H1 (cell line): ENCODE results near the gene CEP95. TPM values are rescaled to one million over a fixed set of nuclear protein-coding genes. Genes with fewer than 3 reads are reported as not detected.

Experiments
- CTCF ChIA-PET: fragments of 300-600 bp; sonication (Branson Sonifier 250); formaldehyde crosslinking; loops from one replicate; lab custom pipeline; 2021; ENCODE audit not compliant: partially characterized antibody; lab: Charles Lee
- POLR2A ChIA-PET: fragments of 300-600 bp; sonication (Branson Sonifier 250); formaldehyde crosslinking; loops from one replicate; lab custom pipeline; 2021; ENCODE audit warnings: inconsistent platforms; ENCODE audit not compliant: partially characterized antibody; lab: Charles Lee
- DNase-seq, 2 experiments: peaks; one replicate each; pipeline versions ENCODE4 v3.0.0 to v3.0.0-alpha.2; 2010 to 2022; ENCODE audit warnings: low spot score in 2 of 2, low read depth in 1 of 2, mixed read lengths in 1 of 2
- FAIRE-seq: peaks from 2 replicates; lab custom pipeline; 2011; peaks lifted over from hg19 to GRCh38; lab: Jason Lieb, UNC
- H2AFZ ChIP-seq: 2 replicates; pipeline ENCODE4 v1.8.1; 2012; ENCODE audit warnings: low read length, inconsistent platforms
- H2AK5ac ChIP-seq: 2 replicates; pipeline ENCODE4 v1.6.1; 2013; ENCODE audit warnings: low read depth, low read length
- H2BK120ac ChIP-seq: replicated peaks from 2 replicates; pipeline ENCODE3; 2013; ENCODE audit warnings: low read depth, low read length, inconsistent platforms
- H2BK12ac ChIP-seq: 2 replicates; pipeline ENCODE4 v1.6.1; 2013; ENCODE audit warnings: low read depth, low read length
- H2BK15ac ChIP-seq: 2 replicates; pipeline ENCODE4 v1.6.1; 2013; ENCODE audit warnings: low read length
- H2BK20ac ChIP-seq: 2 replicates; pipeline ENCODE4 v1.6.1; 2013; ENCODE audit warnings: low read length
- H2BK5ac ChIP-seq: 2 replicates; pipeline ENCODE4 v1.6.1; 2013; ENCODE audit warnings: low read depth, low read length
- H3K14ac ChIP-seq: 2 replicates; pipeline ENCODE4 v1.6.1; 2013; ENCODE audit warnings: inconsistent platforms; ENCODE audit not compliant: insufficient read length
- H3K18ac ChIP-seq: 2 replicates; pipeline ENCODE4 v1.6.1; 2013; ENCODE audit warnings: low read length; ENCODE audit errors: extremely low read depth
- H3K23ac ChIP-seq: 2 replicates; pipeline ENCODE4 v1.6.1; 2013; ENCODE audit warnings: inconsistent platforms; ENCODE audit not compliant: insufficient read length
- H3K23me2 ChIP-seq: 2 replicates; pipeline ENCODE4 v1.6.1; 2013; ENCODE audit warnings: low read depth, low read length
- H3K27ac ChIP-seq: 2 replicates; pipeline ENCODE4 v1.6.1; 2011; ENCODE audit warnings: low read depth, low read length, inconsistent platforms
- H3K27me3 ChIP-seq, 4 experiments: replicated peaks in 1 of 4; 1 replicate in 1 of 4; 2 replicates in 3 of 4; pipeline versions ENCODE4 v1.6.1 to v1.8.1; 2011 to 2013; ENCODE audit warnings: low read length in 3 of 4, mild to moderate bottlenecking in 3 of 4, inconsistent platforms in 2 of 4, mixed read lengths in 2 of 4, moderate library complexity in 1 of 4; ENCODE audit not compliant: control insufficient read depth in 3 of 4, insufficient read depth in 3 of 4; ENCODE audit errors: extremely low read depth in 1 of 4
- H3K36me3 ChIP-seq, 4 experiments: 2 replicates each; pipeline versions ENCODE4 v1.6.1 to v1.8.1; 2011 to 2013; ENCODE audit warnings: mild to moderate bottlenecking in 4 of 4, low read length in 3 of 4, moderate library complexity in 2 of 4, control low read depth in 1 of 4, inconsistent platforms in 1 of 4; ENCODE audit not compliant: insufficient read depth in 4 of 4, control insufficient read depth in 2 of 4
- H3K4ac ChIP-seq: replicated peaks from 2 replicates; pipeline ENCODE3; 2013; ENCODE audit warnings: low read length, low read depth, mixed read lengths, inconsistent platforms; ENCODE audit not compliant: insufficient read length
- H3K4me1 ChIP-seq, 4 experiments: replicated peaks in 1 of 4; 1 replicate in 1 of 4; 2 replicates in 3 of 4; pipeline versions ENCODE4 v1.6.1 to v1.8.1; 2011 to 2013; ENCODE audit warnings: low read length in 3 of 4, inconsistent platforms in 2 of 4, mixed read lengths in 1 of 4; ENCODE audit not compliant: insufficient read depth in 4 of 4, control insufficient read depth in 3 of 4
- H3K4me2 ChIP-seq, 2 experiments: 2 replicates each; pipeline versions ENCODE4 v1.6.1 to v1.8.1; 2011 to 2013; ENCODE audit warnings: low read depth in 2 of 2, low read length in 2 of 2, control low read depth in 1 of 2, inconsistent platforms in 1 of 2, mild to moderate bottlenecking in 1 of 2; ENCODE audit not compliant: insufficient read depth in 1 of 2
- H3K4me3 ChIP-seq, 4 experiments: fragments of 200-600, 300-600 bp in 1 of 4; sonication (generic), shearing (Covaris generic), sonication (Bioruptor Twin) in 1 of 4; 2 replicates each; pipeline versions ENCODE4 v1.5.1 to v1.8.1; 2011 to 2016; ENCODE audit warnings: low read length in 4 of 4, low read depth in 3 of 4, control low read depth in 2 of 4, inconsistent platforms in 2 of 4, mild to moderate bottlenecking in 2 of 4, mixed read lengths in 1 of 4, moderate library complexity in 1 of 4; ENCODE audit not compliant: insufficient read depth in 2 of 4; ENCODE audit errors: extremely low read depth in 1 of 4
- H3K56ac ChIP-seq: replicated peaks from 2 replicates; pipeline ENCODE3; 2013; ENCODE audit warnings: low read depth, mild to moderate bottlenecking, mixed read lengths, low read length, inconsistent platforms; ENCODE audit not compliant: insufficient read length
- H3K79me1 ChIP-seq: 2 replicates; pipeline ENCODE4 v1.6.1; 2013; ENCODE audit warnings: low read depth, low read length, control low read depth
- H3K79me2 ChIP-seq, 2 experiments: 2 replicates each; pipeline versions ENCODE4 v1.6.1 to v1.8.1; 2012 to 2013; ENCODE audit warnings: low read length in 2 of 2, mild to moderate bottlenecking in 2 of 2, inconsistent platforms in 1 of 2; ENCODE audit not compliant: insufficient read depth in 2 of 2, control insufficient read depth in 1 of 2
- H3K9ac ChIP-seq, 4 experiments: replicated peaks in 1 of 4; 1 replicate in 1 of 4; 2 replicates in 3 of 4; pipeline versions ENCODE4 v1.6.1 to v1.8.1; 2011 to 2013; ENCODE audit warnings: low read depth in 3 of 4, low read length in 3 of 4, control low read depth in 2 of 4, mild to moderate bottlenecking in 2 of 4, moderate library complexity in 2 of 4, inconsistent platforms in 1 of 4; ENCODE audit errors: extremely low read depth in 1 of 4
- H3K9me3 ChIP-seq, 2 experiments: 2 replicates each; pipeline versions ENCODE4 v1.6.1 to v1.8.1; 2012 to 2013; ENCODE audit warnings: mild to moderate bottlenecking in 2 of 2, moderate library complexity in 2 of 2, control low read depth in 1 of 2, inconsistent platforms in 1 of 2, low read depth in 1 of 2, low read length in 1 of 2, mixed read lengths in 1 of 2; ENCODE audit not compliant: insufficient read depth in 2 of 2
- H4K20me1 ChIP-seq, 2 experiments: replicated peaks in 1 of 2; 2 replicates each; pipeline versions ENCODE3 to v1.8.1; 2011 to 2013; ENCODE audit warnings: inconsistent platforms in 2 of 2, low read length in 2 of 2, mild to moderate bottlenecking in 1 of 2; ENCODE audit not compliant: insufficient read depth in 2 of 2, control insufficient read depth in 1 of 2
- H4K5ac ChIP-seq: 2 replicates; pipeline ENCODE4 v1.6.1; 2013; ENCODE audit warnings: low read length, low read depth, mixed read lengths, inconsistent platforms; ENCODE audit not compliant: insufficient read length
- H4K8ac ChIP-seq: 2 replicates; pipeline ENCODE4 v1.8.0; 2013; ENCODE audit warnings: mild to moderate bottlenecking, moderate library complexity, low read length, inconsistent platforms; ENCODE audit not compliant: insufficient read depth; ENCODE audit errors: extremely low read depth
- H4K91ac ChIP-seq: replicated peaks from 2 replicates; pipeline ENCODE3; 2013; ENCODE audit warnings: low read length, mixed read lengths, inconsistent platforms; ENCODE audit not compliant: insufficient read length
- CTBP2 ChIP-seq: IDR thresholded peaks from 2 replicates; pipeline ENCODE4 v1.7.0; 2011; ENCODE audit warnings: borderline replicate concordance, mild to moderate bottlenecking, moderate library complexity, mixed read lengths, low read length; ENCODE audit not compliant: insufficient read depth, insufficient read length
- EGR1 ChIP-seq: IDR thresholded peaks from 2 replicates; pipeline ENCODE4 v1.6.1; 2011; ENCODE audit warnings: low read depth, low read length, borderline replicate concordance
- KDM1A ChIP-seq: fragments of 200-600, 300-600 bp; sonication (generic); IDR thresholded peaks from 2 replicates; pipeline ENCODE4 v1.7.1; 2016; ENCODE audit warnings: mild to moderate bottlenecking, low read length, borderline replicate concordance
- KDM5A ChIP-seq: fragments of 200-600 bp; IDR thresholded peaks from 2 replicates; pipeline ENCODE4 v1.7.1; 2012; ENCODE audit warnings: mild to moderate bottlenecking, low read length, inconsistent platforms, mixed read lengths
- MAX ChIP-seq: IDR thresholded peaks from 2 replicates; pipeline ENCODE4 v1.6.1; 2012; ENCODE audit warnings: inconsistent platforms
- PHF8 ChIP-seq: fragments of 200-600 bp; sonication (generic); conservative IDR thresholded peaks from 2 replicates; pipeline ENCODE4 v1.7.1; 2012; ENCODE audit warnings: low read depth, mild to moderate bottlenecking, inconsistent platforms, low read length, moderate library complexity
- RNF2 ChIP-seq: fragments of 200-900, 300-1000 bp; sonication (generic); IDR thresholded peaks from 2 replicates; pipeline ENCODE4 v1.7.1; 2016; ENCODE audit warnings: borderline replicate concordance, low read depth, mild to moderate bottlenecking, antibody characterized with exemption, low read length; ENCODE audit not compliant: poor library complexity, severe bottlenecking; ENCODE audit errors: missing control alignments
- SRF ChIP-seq: IDR thresholded peaks from 2 replicates; pipeline ENCODE4 v1.6.1; 2011; ENCODE audit warnings: mild to moderate bottlenecking, low read depth, low read length, moderate library complexity
- TBP ChIP-seq: IDR thresholded peaks from 2 replicates; pipeline ENCODE4 v1.6.1; 2011; ENCODE audit warnings: low read depth, low read length, improper control_type of control experiment
- WGBS, 2 experiments: shearing (Covaris generic) in 1 of 2; methylation state at CpG; one replicate each; pipeline versions ENCODE4 v1.1.6 to v1.1.7; 2013 to 2015; ENCODE audit warnings: low lambda C conversion rate in 2 of 2, mixed read lengths in 2 of 2, inconsistent platforms in 1 of 2, low coverage in 1 of 2, missing lambda C conversion rate in 1 of 2; ENCODE audit not compliant: insufficient replicate concordance in 2 of 2, insufficient coverage in 1 of 2, insufficient read length in 1 of 2; ENCODE audit errors: extremely low coverage in 1 of 2, missing lambda C conversion rate in 1 of 2; 5-methylcytosine and 5-hydroxymethylcytosine counted together
- polyA plus RNA-seq, 7 experiments: library from polyadenylated mRNA; depleted of rRNA in 3 of 7; stranded (reverse) in 5 of 7; unstranded in 2 of 7; fragments of >200 nt in 5 of 7; fragments of 200-250 nt in 2 of 7; gene quantifications; 1 replicate in 5 of 7; 2 replicates in 1 of 7; 4 replicates in 1 of 7; pipeline versions ENCODE4 v1.2.1 to v1.2.3, GENCODE V29; 2011 to 2013; ENCODE audit warnings: missing spikeins in 2 of 7, mixed read lengths in 2 of 7
- total RNA-seq: library from RNA; stranded (reverse); fragmentation: NEBNext Ultra II Directional; extraction: Animal tissue kit (Norgen Biotek cat#: 25700); gene quantifications from 2 replicates; pipeline ENCODE4 v1.2.1, GENCODE V29; 2021

Gene CEP95
- total and polyA plus RNA-seq, 2 of the 8 experiments (the other 6 are each of a cell fraction or from before 2014, with no cell fraction given) = 22.3 to 51.5 TPM

- H3K27ac ChIP-seq = no peak overlapping the region
- H3K79me1 ChIP-seq = no peaks in the 10 kb centered on the region
- H3K4me1 ChIP-seq = peaks cover 0 to 4% (median 0%) of the 10 kb centered on the region in 4 experiments; a peak in 1 of 7 replicates
- H4K5ac ChIP-seq = no peak overlapping the region
- H3K18ac ChIP-seq = no peak overlapping the region
- no peak overlapping the region for H3K4ac ChIP-seq
- H2BK20ac ChIP-seq = no peak overlapping the region
- peaks cover 0 to 20% (median 0%) of the 10 kb centered on the region in 4 experiments; a peak in 1 of 8 replicates for H3K36me3 ChIP-seq
- H2BK120ac ChIP-seq = no peak overlapping the region
- no peaks in the 10 kb centered on the region for H3K27me3 ChIP-seq
- H3K9ac ChIP-seq = no peak overlapping the region
- no peaks in the 10 kb centered on the region for H3K9me3 ChIP-seq
- FAIRE-seq = no peak
- no peak overlapping the region for H2BK5ac ChIP-seq
- H2BK12ac ChIP-seq = no peak overlapping the region
- H3K4me2 ChIP-seq = no peak overlapping the region
- H3K4me3 ChIP-seq = no peak overlapping the region
- POLR2A ChIA-PET = interaction anchor here (1.1 kb wide), 1 partner anchor 50 kb away, joined by 5 read pairs; the partner anchor contains the start of gene DDX5
- DNase-seq = no peak
- no peak overlapping the region for H4K8ac ChIP-seq
- H2AFZ ChIP-seq = no peak overlapping the region
- no peak overlapping the region for H3K56ac ChIP-seq
- H3K79me2 ChIP-seq = no peaks in the 10 kb centered on the region
- no peaks in the 10 kb centered on the region for H3K23me2 ChIP-seq
- H2BK15ac ChIP-seq = no peak overlapping the region
- CTCF ChIA-PET = interaction anchor here (0.9 to 2.3 kb wide), 3 partner anchors 11 to 252 kb away, joined by 3 to 7 read pairs (median 3); no protein-coding TSS in a partner anchor
- no peak overlapping the region for H3K14ac ChIP-seq
- H2AK5ac ChIP-seq = no peak overlapping the region
- no peaks in the 10 kb centered on the region for H4K20me1 ChIP-seq
- no peak overlapping the region for H4K91ac ChIP-seq
- 96% methylated on average over 4 of the region's 4 CpGs; no CpG with 5 or more reads in 1 of the 2 experiments for WGBS, 2 experiments
- no peak for TF ChIP-seq SRF
- no peak for TF ChIP-seq CTBP2
- TF ChIP-seq KDM1A = no peak
- no peak for TF ChIP-seq PHF8
- TF ChIP-seq KDM5A = no peak
- TF ChIP-seq RNF2 = no peak
- no peak for TF ChIP-seq EGR1
- no peak for TF ChIP-seq MAX
- TF ChIP-seq TBP = no peak
- no peak overlapping the region for H3K23ac ChIP-seq
These were observed 48.5 kb downstream of the CEP95 start for GRCh38 chr17:64555281-64555680.
